ENCODE data around the gene PRKACB.

GRCh38 chr1:84166797-84167196 lies 22.7 kb downstream of the PRKACB start:
- TF ChIP-seq NANOG (IDR thresholded peaks at IDR 0.05; ENCODE audit: insufficient read depth, low read depth, low read length, poor library complexity, severe bottlenecking) (no peak), POLR2A (IDR thresholded peaks at IDR 0.05; ENCODE audit: control extremely low read depth in 1 of 2, low read depth in 2 of 2, low read length in 2 of 2) (no peak), EP300 (IDR thresholded peaks at IDR 0.05; ENCODE audit: borderline replicate concordance in 1 of 2, low read depth in 2 of 2, low read length in 2 of 2) (no peak), CTCF (IDR thresholded peaks at IDR 0.05; ENCODE audit: control extremely low read depth in 1 of 3, insufficient read depth in 1 of 3, low read depth in 1 of 3, low read length in 3 of 3) (no peak)

Data from H1 (cell line).